Skeletal muscle cell (primary cell): Measurements from ENCODE around the gene WSB1.
"Not testable (repeated sequence)": the region's sequence is repeated elsewhere in the genome, so short reads cannot be mapped to it uniquely, and the experiment has no call there.

ENCODE experiments used
- DNase-seq: peaks from one replicate; pipeline ENCODE4 v3.0.0-alpha.2; 2010; ENCODE audit warnings: low read depth
- H3K4me3 ChIP-seq: 2 replicates; pipeline ENCODE4 v1.5.1; 2011; ENCODE audit warnings: low read depth, mild to moderate bottlenecking, control low read depth, low read length, moderate library complexity

The WSB1 gene

GRCh38 chr17:27293898-27294688, at the start of gene WSB1:
WSB1 (plus strand) TSS chr17:27294114; CDS start chr17:27294396, 282 bp downstream.
- H3K4me3 ChIP-seq: peak within 1 kb of the TSS; percentile 98
- DNase-seq: peak; percentile 70

GRCh38 chr17:27244491-27245223, 49.3 kb upstream of the WSB1 start:
- H3K4me3 ChIP-seq: peak overlapping the region; percentile 32
- DNase-seq: peak; percentile 95

GRCh38 chr17:27245230-27245696, 48.7 kb upstream of the WSB1 start:
- H3K4me3 ChIP-seq: peak overlapping the region; percentile 32
- DNase-seq: peak; percentile 88

- H3K4me3 ChIP-seq: no peak overlapping the region
These were observed 47.4 kb upstream of the WSB1 start for GRCh38 chr17:27246537-27246936.

GRCh38 chr17:27247071-27247957, 46.6 kb upstream of the WSB1 start:
- DNase-seq: peak; percentile 74
- H3K4me3 ChIP-seq: no peak overlapping the region

More at GRCh38 chr17:27246537-27246936, 47.4 kb upstream of the WSB1 start:
- DNase-seq: no peak

- no peak overlapping the region for H3K4me3 ChIP-seq
- DNase-seq: no peak
These were observed 46.0 kb upstream of the WSB1 start for GRCh38 chr17:27247958-27248342.

- H3K4me3 ChIP-seq, DNase-seq: not testable (repeated sequence)
These were observed 43.1 kb upstream of the WSB1 start for GRCh38 chr17:27250791-27251190.

- DNase-seq, H3K4me3 ChIP-seq: not testable (repeated sequence)
These were observed 39.1 kb upstream of the WSB1 start for GRCh38 chr17:27254802-27255201.

- DNase-seq: peak; percentile 74
- no peak overlapping the region for H3K4me3 ChIP-seq
These were observed 37.5 kb upstream of the WSB1 start for GRCh38 chr17:27256225-27257030.

GRCh38 chr17:27257031-27257357, 36.9 kb upstream of the WSB1 start:
- H3K4me3 ChIP-seq: no peak overlapping the region
- DNase-seq: no peak

- no peak overlapping the region for H3K4me3 ChIP-seq
- no peak for DNase-seq
These were observed 34.6 kb upstream of the WSB1 start for GRCh38 chr17:27259356-27259755.

GRCh38 chr17:27263386-27263785, 30.5 kb upstream of the WSB1 start:
- DNase-seq: no peak
- H3K4me3 ChIP-seq: no peak overlapping the region

- H3K4me3 ChIP-seq: no peak overlapping the region
- DNase-seq: no peak
These were observed 29.7 kb upstream of the WSB1 start for GRCh38 chr17:27264068-27264812.

GRCh38 chr17:27265333-27265732, 28.6 kb upstream of the WSB1 start:
- no peak for DNase-seq
- no peak overlapping the region for H3K4me3 ChIP-seq

GRCh38 chr17:27266228-27266627, 27.7 kb upstream of the WSB1 start:
- H3K4me3 ChIP-seq: no peak overlapping the region
- no peak for DNase-seq

GRCh38 chr17:27268394-27269085, 25.4 kb upstream of the WSB1 start:
- H3K4me3 ChIP-seq: no peak overlapping the region

GRCh38 chr17:27269201-27269600, 24.7 kb upstream of the WSB1 start:
- no peak overlapping the region for H3K4me3 ChIP-seq
- DNase-seq: no peak

More at GRCh38 chr17:27268394-27269085, 25.4 kb upstream of the WSB1 start:
- no peak for DNase-seq

- DNase-seq: no peak
- no peak overlapping the region for H3K4me3 ChIP-seq
These were observed 23.9 kb upstream of the WSB1 start for GRCh38 chr17:27269974-27270373.
